Activated CD4-positive, alpha-beta T cell treated with anti-CD3 and anti-CD28 coated beads, Interleukin-2, amount 10 ng/mL, durations not matched to agents 24 days and 14 days (primary cell): ENCODE data around the gene HSPB7. TPM values are rescaled to one million over a fixed set of nuclear protein-coding genes. Genes with fewer than 3 reads are reported as not detected.
A peak's percentile ranks its signal among the peaks of the same experiment; 100 is the strongest.
"Not testable (repeated sequence)": the region's sequence is repeated elsewhere in the genome, so short reads cannot be mapped to it uniquely, and the experiment has no call there.

Experiments used
- DNase-seq: peaks from one replicate; pipeline ENCODE4 v3.0.0; 2022
- H3K27ac Mint-ChIP-seq: one replicate; pipeline ENCODE4 v1.8.0; 2022; ENCODE audit warnings: mild to moderate bottlenecking, mixed read lengths
- H3K27me3 Mint-ChIP-seq: one replicate; pipeline ENCODE4 v1.8.0; 2022; ENCODE audit warnings: mixed read lengths
- H3K36me3 Mint-ChIP-seq: one replicate; pipeline ENCODE4 v1.8.0; 2022; ENCODE audit warnings: low read depth, mild to moderate bottlenecking, mixed read lengths
- H3K4me1 Mint-ChIP-seq: one replicate; pipeline ENCODE4 v1.8.0; 2021; ENCODE audit warnings: mixed read lengths
- H3K4me3 Mint-ChIP-seq: one replicate; pipeline ENCODE4 v1.8.0; 2022; ENCODE audit warnings: mild to moderate bottlenecking, moderate library complexity, mixed read lengths
- H3K9me3 Mint-ChIP-seq: one replicate; pipeline ENCODE4 v1.8.0; 2021; ENCODE audit warnings: mixed read lengths
- intact Hi-C: fragments of 100-400 bp; cut with micrococcal nuclease; formaldehyde crosslinking; loops from one replicate; pipeline ENCODE4 v1.15.1; 2023
- total RNA-seq: library from RNA; stranded (reverse); gene quantifications from 2 replicates; pipeline ENCODE4 v1.2.3, GENCODE V29; 2022

The HSPB7 gene
- total RNA-seq, 1 donor from 2014 or later = not detected

GRCh38 chr1:15981679-15982078 lies 36.2 kb downstream of the HSPB7 start:
- peaks cover 28% of the 10 kb centered on the region for H3K4me1 Mint-ChIP-seq
- no peak overlapping the region for H3K4me3 Mint-ChIP-seq
- no peaks in the 10 kb centered on the region for H3K27me3 Mint-ChIP-seq

GRCh38 chr1:15977947-15978346 lies 39.9 kb downstream of the HSPB7 start:
- Mint-ChIP-seq H3K9me3 (peaks cover 11% of the 10 kb centered on the region), H3K36me3 (peaks cover 14% of the 10 kb centered on the region), H3K4me1 (peaks cover 31% of the 10 kb centered on the region)
- not testable (repeated sequence) for H3K4me3 Mint-ChIP-seq, H3K27me3 Mint-ChIP-seq, H3K27ac Mint-ChIP-seq, DNase-seq
- intact Hi-C loops = loop anchor here (5.0 kb wide), 1 partner anchor 361 kb away; the partner anchor contains the start of gene DDI2

More at GRCh38 chr1:15981679-15982078, 36.2 kb downstream of the HSPB7 start:
- Mint-ChIP-seq H3K9me3 (peaks cover 11% of the 10 kb centered on the region), H3K27ac (no peak overlapping the region), H3K36me3 (no peaks in the 10 kb centered on the region)
- intact Hi-C loops = no loop called here
- no peak for DNase-seq

- Mint-ChIP-seq H3K36me3 (peaks cover 27% of the 10 kb centered on the region), H3K9me3 (peaks cover 9% of the 10 kb centered on the region), H3K27me3 (no peaks in the 10 kb centered on the region), H3K27ac (peak within 1 kb of the TSS; percentile 93), H3K4me1 (peaks cover 40% of the 10 kb centered on the region), H3K4me3 (peak within 1 kb of the TSS; percentile 90)
- intact Hi-C loops = loop anchor here (1.0 to 5.0 kb wide), 3 partner anchors 10 to 359 kb away; partner anchors contain the start of gene DDI2
- DNase-seq = peak; percentile 99
Measured at GRCh38 chr1:15975805-15976680, 41.8 kb downstream of the HSPB7 start, which contains the start of gene ZBTB17. ZBTB17 (minus strand) TSS chr1:15976101; CDS start chr1:15948495, 27,606 bp downstream.

- Mint-ChIP-seq H3K4me3 (peak overlapping the region; percentile 90), H3K4me1 (peaks cover 44% of the 10 kb centered on the region), H3K27me3 (no peaks in the 10 kb centered on the region), H3K27ac (peak overlapping the region; percentile 93), H3K9me3 (peaks cover 5% of the 10 kb centered on the region), H3K36me3 (peaks cover 32% of the 10 kb centered on the region)
- intact Hi-C loops = loop anchor here (1.0 to 5.0 kb wide), 3 partner anchors 9 to 358 kb away; partner anchors contain the start of gene DDI2
- peak; percentile 93 for DNase-seq
Measured at GRCh38 chr1:15975358-15975804, 42.5 kb downstream of the HSPB7 start.

- peak overlapping the region; percentile 90 for H3K27ac Mint-ChIP-seq
- peaks cover 37% of the 10 kb centered on the region for H3K36me3 Mint-ChIP-seq
- no peaks in the 10 kb centered on the region for H3K27me3 Mint-ChIP-seq
- intact Hi-C loops = loop anchor here (1.0 to 5.0 kb wide), 3 partner anchors 9 to 358 kb away; partner anchors contain the start of gene DDI2
- H3K4me1 Mint-ChIP-seq = peaks cover 46% of the 10 kb centered on the region
- H3K4me3 Mint-ChIP-seq = peak overlapping the region; percentile 90
- H3K9me3 Mint-ChIP-seq = peaks cover 5% of the 10 kb centered on the region
- DNase-seq = peak; percentile 64
Measured at GRCh38 chr1:15974855-15975254, 43.0 kb downstream of the HSPB7 start.

GRCh38 chr1:15973772-15974171 lies 44.1 kb downstream of the HSPB7 start:
- H3K4me3 Mint-ChIP-seq = peak overlapping the region; percentile 36
- H3K27me3 Mint-ChIP-seq = no peaks in the 10 kb centered on the region
- peaks cover 5% of the 10 kb centered on the region for H3K9me3 Mint-ChIP-seq
- peaks cover 46% of the 10 kb centered on the region for H3K36me3 Mint-ChIP-seq
- H3K4me1 Mint-ChIP-seq = peaks cover 41% of the 10 kb centered on the region
- intact Hi-C loops = no loop called here
- H3K27ac Mint-ChIP-seq = peak overlapping the region; percentile 71
- no peak for DNase-seq

GRCh38 chr1:15972409-15972808 lies 45.4 kb downstream of the HSPB7 start:
- H3K27ac Mint-ChIP-seq = peak overlapping the region; percentile 20
- H3K4me1 Mint-ChIP-seq = peaks cover 52% of the 10 kb centered on the region
- DNase-seq = no peak
- intact Hi-C loops = no loop called here
- peaks cover 3% of the 10 kb centered on the region for H3K9me3 Mint-ChIP-seq
- no peak overlapping the region for H3K4me3 Mint-ChIP-seq
- H3K36me3 Mint-ChIP-seq = peaks cover 58% of the 10 kb centered on the region
- H3K27me3 Mint-ChIP-seq = no peaks in the 10 kb centered on the region

- Mint-ChIP-seq H3K36me3 (peaks cover 65% of the 10 kb centered on the region), H3K4me3 (peak overlapping the region; percentile 23)
- intact Hi-C loops = no loop called here
Measured at GRCh38 chr1:15970911-15971310, 46.9 kb downstream of the HSPB7 start.

GRCh38 chr1:15969321-15969880 lies 48.4 kb downstream of the HSPB7 start:
- H3K9me3 Mint-ChIP-seq = peaks cover 3% of the 10 kb centered on the region
- H3K27me3 Mint-ChIP-seq = no peaks in the 10 kb centered on the region
- no peak overlapping the region for H3K4me3 Mint-ChIP-seq
- intact Hi-C loops = loop anchor here (5.0 kb wide), 2 partner anchors 398 to 722 kb away; partner anchors contain the start of genes FHAD1 and SZRD1
- H3K4me1 Mint-ChIP-seq = peaks cover 61% of the 10 kb centered on the region
- H3K36me3 Mint-ChIP-seq = peaks cover 63% of the 10 kb centered on the region
- no peak overlapping the region for H3K27ac Mint-ChIP-seq
- DNase-seq = no peak

More at GRCh38 chr1:15970911-15971310, 46.9 kb downstream of the HSPB7 start:
- no peak for DNase-seq
- peaks cover 3% of the 10 kb centered on the region for H3K9me3 Mint-ChIP-seq
- peaks cover 58% of the 10 kb centered on the region for H3K4me1 Mint-ChIP-seq
- no peaks in the 10 kb centered on the region for H3K27me3 Mint-ChIP-seq
- H3K27ac Mint-ChIP-seq = peak overlapping the region; percentile 62

- H3K36me3 Mint-ChIP-seq = peaks cover 60% of the 10 kb centered on the region
- H3K4me1 Mint-ChIP-seq = peaks cover 65% of the 10 kb centered on the region
- no peaks in the 10 kb centered on the region for H3K27me3 Mint-ChIP-seq
- peak overlapping the region; percentile 100 for H3K27ac Mint-ChIP-seq
- peaks cover 3% of the 10 kb centered on the region for H3K9me3 Mint-ChIP-seq
- DNase-seq = no peak
- no peak overlapping the region for H3K4me3 Mint-ChIP-seq
- intact Hi-C loops = loop anchor here (5.0 kb wide), 2 partner anchors 399 to 721 kb away; partner anchors contain the start of genes FHAD1 and SZRD1
Measured at GRCh38 chr1:15968172-15968571, 49.7 kb downstream of the HSPB7 start.

GRCh38 chr1:15966956-15967344 lies 50.9 kb downstream of the HSPB7 start:
- H3K27me3 Mint-ChIP-seq = no peaks in the 10 kb centered on the region
- peaks cover 64% of the 10 kb centered on the region for H3K4me1 Mint-ChIP-seq
- H3K4me3 Mint-ChIP-seq = peak overlapping the region; percentile 70
- H3K36me3 Mint-ChIP-seq = peaks cover 53% of the 10 kb centered on the region
- intact Hi-C loops = loop anchor here (1.0 to 5.0 kb wide), 6 partner anchors 8 to 720 kb away; partner anchors contain the start of genes FHAD1, SPEN and SZRD1
- DNase-seq = no peak
- H3K9me3 Mint-ChIP-seq = peaks cover 3% of the 10 kb centered on the region
- H3K27ac Mint-ChIP-seq = peak overlapping the region; percentile 100

GRCh38 chr1:15966081-15966955 lies 51.5 kb downstream of the HSPB7 start:
- Mint-ChIP-seq H3K27me3 (no peaks in the 10 kb centered on the region), H3K36me3 (peaks cover 56% of the 10 kb centered on the region), H3K9me3 (peaks cover 3% of the 10 kb centered on the region)

More at GRCh38 chr1:15966081-15966955, 51.5 kb downstream of the HSPB7 start:
- intact Hi-C loops = loop anchor here (1.0 to 5.0 kb wide), 6 partner anchors 9 to 719 kb away; partner anchors contain the start of genes FHAD1, SPEN and SZRD1
- H3K4me1 Mint-ChIP-seq = peaks cover 65% of the 10 kb centered on the region
- H3K4me3 Mint-ChIP-seq = peak overlapping the region; percentile 87
- peak overlapping the region; percentile 100 for H3K27ac Mint-ChIP-seq
- DNase-seq = peak; percentile 89
